Activated CD8-positive, alpha-beta memory T cell treated with anti-CD3 and anti-CD28 coated beads for 4 hours (primary cell): Measurements from ENCODE around the gene HRH4.

Experiments
- DNase-seq, 2 donors: peaks; one replicate each; pipeline ENCODE4 v3.0.0-alpha.2; 2020; ENCODE audit warnings: low read depth in 2 of 2

HRH4 gene

DNA sequence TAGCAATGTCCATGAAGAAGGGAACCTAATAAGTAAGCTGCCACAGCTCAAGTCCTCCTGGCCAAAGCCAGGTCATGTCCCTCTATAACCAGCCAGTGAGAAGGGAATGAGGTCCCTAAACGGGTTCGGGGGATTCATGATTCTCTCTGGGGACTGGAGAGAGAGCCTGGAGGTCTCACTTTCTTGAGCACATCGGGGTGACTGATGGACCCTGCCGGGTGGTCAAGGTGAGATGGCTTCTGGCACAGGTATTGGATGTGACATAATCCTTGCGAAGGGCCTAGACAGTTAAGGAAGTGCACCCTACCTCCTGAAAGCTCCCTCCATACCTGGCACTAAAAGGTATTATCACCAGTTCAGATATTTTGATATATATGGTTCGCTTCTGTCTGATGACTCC, 45.7 kb downstream of the HRH4 start:
- no peak for DNase-seq

DNA sequence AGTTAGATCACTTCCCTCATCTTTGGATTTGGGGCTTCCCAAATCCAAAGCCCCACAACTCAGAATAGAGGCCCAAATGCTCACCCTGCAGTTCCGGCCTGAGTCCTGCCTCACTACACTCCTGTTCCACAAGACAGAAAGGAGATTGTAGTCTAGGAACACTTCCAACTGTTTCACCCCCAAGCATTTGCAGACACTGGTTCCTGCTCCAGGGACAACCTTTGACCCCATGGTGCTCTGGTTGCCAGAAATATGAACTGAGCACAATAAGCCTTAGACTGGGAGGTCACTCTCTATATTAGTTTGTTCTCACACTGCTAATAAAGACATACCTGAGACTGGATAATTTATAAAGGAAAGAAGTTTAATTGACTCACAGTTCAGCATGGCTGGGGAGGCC, 49.0 kb downstream of the HRH4 start:
- no peak for DNase-seq

DNA sequence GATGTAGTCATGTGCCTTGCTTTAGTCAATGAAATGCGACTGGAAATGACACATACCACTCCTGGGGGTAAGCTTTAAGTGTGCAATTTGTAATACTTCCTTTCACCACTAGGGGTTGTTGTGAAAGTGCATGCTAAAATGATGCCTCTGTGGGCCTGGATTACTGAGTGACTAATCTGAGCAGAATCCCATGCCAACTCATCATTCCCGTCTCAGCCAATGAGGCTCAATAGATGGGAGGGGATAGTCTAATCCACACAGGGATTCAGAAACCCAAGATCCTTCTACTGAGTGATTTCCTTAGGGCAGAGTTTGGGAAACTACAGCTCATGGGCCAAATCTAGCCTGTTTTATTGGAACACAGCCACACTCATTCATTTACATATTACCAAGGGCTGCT, 54.0 kb downstream of the HRH4 start:
- DNase-seq: no peak

DNA sequence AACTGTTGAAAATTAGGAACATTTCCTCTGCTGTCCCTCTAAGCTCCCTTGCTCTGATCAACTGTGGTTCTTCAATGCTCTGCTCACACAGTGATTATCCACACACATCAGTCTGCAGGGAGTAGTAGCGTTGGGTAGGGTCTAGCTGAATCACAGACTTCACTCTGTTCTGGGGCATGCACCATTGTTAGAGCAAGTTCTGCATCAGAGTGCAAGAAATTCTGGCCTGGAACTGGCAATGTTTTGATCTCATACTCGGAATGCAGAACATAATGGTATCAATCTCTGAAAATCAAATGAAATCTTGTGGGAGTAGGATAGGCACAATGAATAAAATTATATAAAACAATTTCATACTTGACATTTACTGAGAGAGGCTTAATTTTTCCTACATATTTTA, 55.3 kb downstream of the HRH4 start:
- no peak for DNase-seq

DNA sequence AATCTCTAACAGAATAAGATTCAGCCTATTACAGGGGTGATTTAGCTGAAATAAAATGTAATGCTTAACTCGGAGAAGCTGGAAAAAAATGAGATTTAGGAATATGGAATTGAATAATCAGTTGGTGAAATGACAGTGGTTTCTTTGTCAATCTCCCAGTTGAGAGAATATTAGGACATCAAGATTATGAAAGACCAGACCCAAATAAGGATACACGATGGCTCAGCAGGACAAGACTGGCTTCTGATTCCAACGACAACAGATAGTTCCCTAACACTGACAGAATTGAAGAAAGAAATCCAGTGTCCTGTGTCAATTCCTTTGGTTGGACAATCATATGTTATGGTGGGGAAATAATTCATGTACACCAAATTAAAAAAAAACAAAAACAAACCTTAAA, 55.8 kb downstream of the HRH4 start:
- no peak for DNase-seq

DNA sequence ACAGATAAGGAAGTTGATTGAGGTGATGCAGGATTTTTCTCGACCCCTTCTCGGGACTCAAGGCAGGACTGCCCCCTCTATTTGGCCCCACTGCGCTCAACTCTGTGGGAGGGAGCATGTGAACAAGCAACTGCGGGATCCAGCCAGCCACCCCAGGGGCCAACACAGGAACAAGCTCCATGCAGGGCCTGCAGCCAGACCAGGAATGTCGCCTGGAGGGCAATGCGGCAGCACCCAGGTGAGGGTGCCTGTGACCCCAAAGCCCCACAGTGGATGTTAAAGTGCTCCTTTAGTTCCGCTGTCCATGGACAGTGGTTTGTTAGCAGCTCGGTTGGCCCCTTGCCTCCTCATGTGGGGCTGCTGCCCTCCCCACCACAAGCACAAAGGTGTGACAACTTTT, 57.1 kb downstream of the HRH4 start:
- no peak for DNase-seq

DNA sequence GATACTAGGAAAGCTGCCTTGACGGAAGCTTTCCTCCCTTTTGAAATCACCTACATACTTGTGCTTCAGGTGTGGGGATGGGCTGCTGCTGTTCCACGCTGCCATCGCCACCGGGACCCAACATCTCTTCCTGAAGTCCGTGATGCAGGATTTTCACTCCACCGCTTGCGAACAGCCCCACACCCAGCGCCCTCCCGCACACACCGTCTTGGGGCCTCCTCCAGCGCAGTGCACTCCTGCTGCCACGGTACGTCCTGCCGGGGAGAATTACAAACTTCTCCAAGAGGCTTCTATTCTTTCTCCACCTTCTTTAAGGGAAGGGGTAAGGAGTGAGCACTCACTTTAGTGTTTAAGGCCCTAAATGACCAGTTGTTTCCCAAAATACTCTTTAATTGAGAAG, 58.2 kb downstream of the HRH4 start:
- DNase-seq: no peak
